Heart right ventricle (tissue), 16 donors: ENCODE data around the gene EFCAB8. TPM values are rescaled to one million over a fixed set of nuclear protein-coding genes. Genes with fewer than 3 reads are reported as not detected.

Experiments used
- ATAC-seq, 8 donors: fragments of 200-7000 bp; cut with Tn5 transposase; one replicate each; pipeline ENCODE4 v1.9.1; 2020; ENCODE audit warnings: mild to moderate bottlenecking in 8 of 8, moderate library complexity in 8 of 8, moderate number of reproducible peaks in 1 of 8
- DNase-seq, 2 donors: peaks; one replicate each; pipeline ENCODE4 v3.0.0-alpha.2; 2020
- H3K27ac ChIP-seq, 10 donors: fragments of 200-600 bp; sonication (generic) in 2 of 10; one replicate each; pipeline versions ENCODE4 v1.5.0 to v1.8.0; 2020 to 2022; ENCODE audit warnings: mild to moderate bottlenecking in 3 of 10
- H3K27me3 ChIP-seq, 7 donors: fragments of 200-600 bp; one replicate each; pipeline ENCODE4 v1.8.0; 2021 to 2022; ENCODE audit warnings: mild to moderate bottlenecking in 2 of 7
- H3K36me3 ChIP-seq, 9 donors: fragments of 200-600 bp; sonication (generic) in 1 of 9; one replicate each; pipeline versions ENCODE4 v1.5.0 to v1.8.0; 2020 to 2022; ENCODE audit warnings: mild to moderate bottlenecking in 2 of 9
- H3K4me1 ChIP-seq, 9 donors: fragments of 200-600 bp; sonication (generic) in 1 of 9; one replicate each; pipeline versions ENCODE4 v1.5.0 to v1.8.0; 2020 to 2022; ENCODE audit warnings: mild to moderate bottlenecking in 4 of 9
- H3K4me3 ChIP-seq, 10 donors: fragments of 200-600 bp; sonication (generic) in 2 of 10; one replicate each; pipeline versions ENCODE4 v1.5.0 to v1.8.0; 2020 to 2022; ENCODE audit warnings: mild to moderate bottlenecking in 7 of 10, moderate library complexity in 2 of 10
- H3K9me3 ChIP-seq, 11 donors: fragments of 200-600 bp in 10 of 11; sonication (generic) in 2 of 11; one replicate each; pipeline versions ENCODE4 v1.5.0 to v1.8.0; 2013 to 2022; ENCODE audit warnings: mild to moderate bottlenecking in 2 of 11, control low read depth in 1 of 11, moderate library complexity in 1 of 11
- CTCF ChIP-seq, 9 donors: fragments of 200-600 bp; sonication (generic) in 2 of 9; IDR thresholded peaks; one replicate each; pipeline versions ENCODE4 v1.5.0 to v1.8.0; 2021 to 2022; ENCODE audit warnings: antibody characterized with exemption in 9 of 9, mild to moderate bottlenecking in 5 of 9, moderate library complexity in 1 of 9
- WGBS, 2 donors: extraction: QIAGEN DNeasy Blood & Tissue Kit; methylation state at CpG; one replicate each; pipeline ENCODE4 v1.1.7; 2013; ENCODE audit warnings: inconsistent platforms in 1 of 2; 5-methylcytosine and 5-hydroxymethylcytosine counted together
- intact Hi-C, 10 donors: fragments of 100-400 bp; cut with DNase I; formaldehyde crosslinking; loops; one replicate each; pipeline versions ENCODE4 v1.11.1 to v1.14.2; 2022
- polyA plus RNA-seq, 2 donors: library from polyadenylated mRNA; stranded (reverse); fragments of 200-250 nt; gene quantifications; one replicate each; pipeline ENCODE4 v1.2.3, GENCODE V29; 2013
- total RNA-seq, 10 donors: library from RNA; stranded (reverse); fragmentation: NEBNext Ultra II Directional in 3 of 10; extraction: Animal tissue kit (Norgen Biotek cat#: 25700) in 3 of 10; gene quantifications; one replicate each; pipeline versions ENCODE4 v1.2.1 to v1.2.4, GENCODE V29; 2021 to 2023
- donor health status: Arrhythmogenic right ventricular cardiomyopathy.
- donor health status: ischemic (EF 13 %, LVEDD 7.1; RV severe dilation, severe dysfunction).
- donor health status: healthy with polysubstance abuse.
- donor health status: DM: no; HTN: yes; CAD: no.
- donor health status: DM: no; HTN: no; CAD: no.
- donor health status: ischemic (EF 25% LVEDD 6.9; RV normal size, moderate dysfunction).
- donor health status: ischemic (EF 25% LVEDD 5.7; RV mildly dilated, moderate dysfunction).
- donor health status: healthy.
- donor health status: DM: yes; HTN: yes; CAD: no.
- donor health status: Ischemic cardiomyopathy.
- donor health status: ischemic (EF 35%, LVEDD 5.7; RV mildly dilated, moderate dysfunction).
- donor health status: nonischemic (EF 11% LVEDD 7.7; RV severe dilation, severe dysfunction).
- donor health status: DM: yes; HTN: yes; CAD: no.
- donor health status: PGD.
- donor health status: ischemic (EF 29% LVEDD 5.4; RV normal size, mild dysfunction).
- donor health status: nonischemic (EF 23%, LVEDD 6.1; RV moderate dilation, normal function).

Gene EFCAB8
- total and polyA plus RNA-seq, 12 donors: 0.15 to 0.58 TPM; not detected in 10

- WGBS, 2 donors: 45 to 46% methylated on average over 4 of the region's 4 CpGs
- intact Hi-C loops: loop anchor here in 4 of 10 donors (5.0 to 10.0 kb wide), 5 partner anchors 99 to 389 kb away; partner anchors contain the start of genes BPIFA3 (in 1 of the 4), BPIFB2 (in 1 of the 4) and SUN5 (in 1 of the 4)
Measured at GRCh38 chr20:32906200-32906599, 47.5 kb downstream of the EFCAB8 start.

GRCh38 chr20:32906871-32907495 is 48.3 kb downstream of the EFCAB8 start:
- Histone ChIP-seq H3K4me1 (no peaks in the 10 kb centered on the region), H3K27me3 (peaks cover 0 to 6% (median 0%) of the 10 kb centered on the region in 7 donors), H3K27ac (no peak overlapping the region), H3K36me3 (no peaks in the 10 kb centered on the region), H3K9me3 (no peaks in the 10 kb centered on the region), H3K4me3 (no peak overlapping the region)
- DNase-seq (no peak), ATAC-seq (no peak)
- intact Hi-C loops: loop anchor here in 4 of 10 donors (5.0 to 10.0 kb wide), 5 partner anchors 98 to 388 kb away; partner anchors contain the start of genes BPIFA3 (in 1 of the 4), BPIFB2 (in 1 of the 4) and SUN5 (in 1 of the 4)
- whole genome bisulfite sequencing, 2 donors: 76 to 85% methylated on average over 13 of the region's 13 CpGs
- no peak for TF ChIP-seq CTCF (IDR thresholded peaks at IDR 0.05)

More at GRCh38 chr20:32906200-32906599, 47.5 kb downstream of the EFCAB8 start:
- Histone ChIP-seq H3K4me3 (no peak overlapping the region), H3K4me1 (no peaks in the 10 kb centered on the region), H3K27ac (no peak overlapping the region), H3K9me3 (no peaks in the 10 kb centered on the region), H3K27me3 (peaks cover 0 to 6% (median 0%) of the 10 kb centered on the region in 7 donors), H3K36me3 (no peaks in the 10 kb centered on the region)
- no peak for TF ChIP-seq CTCF (IDR thresholded peaks at IDR 0.05)
- no peak for DNase-seq
- no peak for ATAC-seq

- 59 to 61% methylated on average over 13 of the region's 13 CpGs for WGBS, 2 donors
- no peaks in the 10 kb centered on the region for H3K4me1 ChIP-seq
- DNase-seq (peak in 1 of 2 donors; percentile 19), ATAC-seq (peak in 5 of 8 donors; percentile 31 to 58 (median 39))
- H3K9me3 ChIP-seq: peaks cover 0 to 6% (median 0%) of the 10 kb centered on the region in 11 donors
- H3K4me3 ChIP-seq: no peak overlapping the region
- no peak overlapping the region for H3K27ac ChIP-seq
- TF ChIP-seq CTCF (IDR thresholded peaks at IDR 0.05): no peak
- intact Hi-C loops: loop anchor here in 4 of 10 donors (5.0 to 10.0 kb wide), 5 partner anchors 97 to 387 kb away; partner anchors contain the start of genes BPIFA3 (in 1 of the 4), BPIFB2 (in 1 of the 4) and SUN5 (in 1 of the 4)
- no peaks in the 10 kb centered on the region for H3K36me3 ChIP-seq
- peaks cover 0 to 6% (median 0%) of the 10 kb centered on the region in 7 donors for H3K27me3 ChIP-seq
Measured at GRCh38 chr20:32907886-32908285, 49.2 kb downstream of the EFCAB8 start.

GRCh38 chr20:32908334-32909292 is 49.9 kb downstream of the EFCAB8 start:
- WGBS, 2 donors: 72 to 77% methylated on average over 19 of the region's 19 CpGs
- no peak for ATAC-seq
- Histone ChIP-seq H3K4me3 (no peak overlapping the region), H3K9me3 (peaks cover 0 to 8% (median 0%) of the 10 kb centered on the region in 11 donors), H3K36me3 (no peaks in the 10 kb centered on the region), H3K27ac (no peak overlapping the region), H3K4me1 (no peaks in the 10 kb centered on the region), H3K27me3 (peaks cover 0 to 6% (median 0%) of the 10 kb centered on the region in 7 donors)
- no peak for TF ChIP-seq CTCF (IDR thresholded peaks at IDR 0.05)
- intact Hi-C loops: loop anchor here in 4 of 10 donors (5.0 to 10.0 kb wide), 5 partner anchors 96 to 386 kb away; partner anchors contain the start of genes BPIFA3 (in 1 of the 4), BPIFB2 (in 1 of the 4) and SUN5 (in 1 of the 4)
- no peak for DNase-seq
